ENCODE data around the gene DEPP1. TPM values are rescaled to one million over a fixed set of nuclear protein-coding genes. Genes with fewer than 3 reads are reported as not detected.

Gene DEPP1
- total and polyA plus RNA-seq, 2 of the 13 experiments (the other 11 are each of a cell fraction or from before 2014, with no cell fraction given): 14.8 to 270 TPM

DNA sequence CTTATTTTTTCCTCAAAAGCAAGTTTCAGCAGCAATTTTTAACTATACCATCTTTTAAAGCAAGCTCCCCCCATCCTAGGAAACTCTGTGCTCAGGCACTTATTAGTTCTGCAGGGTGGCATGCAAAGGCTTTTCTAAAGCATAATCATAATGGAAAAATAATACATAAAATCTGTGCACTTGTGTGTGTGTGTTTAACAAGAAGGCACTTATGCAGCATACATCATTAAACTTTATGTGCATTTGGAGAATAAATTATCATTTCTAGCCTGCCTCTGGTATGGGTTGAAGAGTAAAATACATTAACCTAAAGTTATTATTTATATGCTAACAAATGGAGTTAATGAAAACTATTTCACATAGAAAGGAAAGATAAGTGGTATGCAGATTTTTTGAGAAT is 24.6 kb downstream of the DEPP1 start:
- H3K27ac ChIP-seq (ENCODE audit: extremely low read length, insufficient read depth, low read length): no peak overlapping the region
- no TSS peak for BruUV-seq (replicated peaks)
- no peak overlapping the region for H3K4me3 ChIP-seq (replicated peaks in 1 of 3; ENCODE audit: insufficient read depth in 1 of 3, low read depth in 2 of 3, low read length in 3 of 3)
- peaks cover 11% of the 10 kb centered on the region for H3K79me2 ChIP-seq (ENCODE audit: insufficient read depth, low read length)
- peaks cover 81% of the 10 kb centered on the region for H3K4me1 ChIP-seq (ENCODE audit: insufficient read depth, low read length)
- no peak for ATAC-seq
- no peaks in the 10 kb centered on the region for H4K20me1 ChIP-seq (ENCODE audit: insufficient read depth, low read length)
- H3K9me3 ChIP-seq (ENCODE audit: low read length): no peaks in the 10 kb centered on the region
- H3K9ac ChIP-seq (ENCODE audit: insufficient read depth, low read depth, low read length): no peak overlapping the region
- CTCF ChIA-PET (ENCODE audit: low intra/inter-chr PET ratio, low total read pairs): no interaction called here
- POLR2A ChIA-PET: interaction anchor here (1.2 to 2.8 kb wide), 4 partner anchors 9 to 24 kb away, joined by 3 to 25 read pairs (median 16); partner anchors contain the start of gene DEPP1
- TF ChIP-seq ZNF235 (CRISPR knock-in tag; IDR thresholded peaks at IDR 0.05; ENCODE audit: borderline replicate concordance): no peak
- TF ChIP-seq, protein P1, sequence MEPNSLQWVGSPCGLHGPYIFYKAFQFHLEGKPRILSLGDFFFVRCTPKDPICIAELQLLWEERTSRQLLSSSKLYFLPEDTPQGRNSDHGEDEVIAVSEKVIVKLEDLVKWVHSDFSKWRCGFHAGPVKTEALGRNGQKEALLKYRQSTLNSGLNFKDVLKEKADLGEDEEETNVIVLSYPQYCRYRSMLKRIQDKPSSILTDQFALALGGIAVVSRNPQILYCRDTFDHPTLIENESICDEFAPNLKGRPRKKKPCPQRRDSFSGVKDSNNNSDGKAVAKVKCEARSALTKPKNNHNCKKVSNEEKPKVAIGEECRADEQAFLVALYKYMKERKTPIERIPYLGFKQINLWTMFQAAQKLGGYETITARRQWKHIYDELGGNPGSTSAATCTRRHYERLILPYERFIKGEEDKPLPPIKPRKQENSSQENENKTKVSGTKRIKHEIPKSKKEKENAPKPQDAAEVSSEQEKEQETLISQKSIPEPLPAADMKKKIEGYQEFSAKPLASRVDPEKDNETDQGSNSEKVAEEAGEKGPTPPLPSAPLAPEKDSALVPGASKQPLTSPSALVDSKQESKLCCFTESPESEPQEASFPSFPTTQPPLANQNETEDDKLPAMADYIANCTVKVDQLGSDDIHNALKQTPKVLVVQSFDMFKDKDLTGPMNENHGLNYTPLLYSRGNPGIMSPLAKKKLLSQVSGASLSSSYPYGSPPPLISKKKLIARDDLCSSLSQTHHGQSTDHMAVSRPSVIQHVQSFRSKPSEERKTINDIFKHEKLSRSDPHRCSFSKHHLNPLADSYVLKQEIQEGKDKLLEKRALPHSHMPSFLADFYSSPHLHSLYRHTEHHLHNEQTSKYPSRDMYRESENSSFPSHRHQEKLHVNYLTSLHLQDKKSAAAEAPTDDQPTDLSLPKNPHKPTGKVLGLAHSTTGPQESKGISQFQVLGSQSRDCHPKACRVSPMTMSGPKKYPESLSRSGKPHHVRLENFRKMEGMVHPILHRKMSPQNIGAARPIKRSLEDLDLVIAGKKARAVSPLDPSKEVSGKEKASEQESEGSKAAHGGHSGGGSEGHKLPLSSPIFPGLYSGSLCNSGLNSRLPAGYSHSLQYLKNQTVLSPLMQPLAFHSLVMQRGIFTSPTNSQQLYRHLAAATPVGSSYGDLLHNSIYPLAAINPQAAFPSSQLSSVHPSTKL (CRISPR knock-in tag; IDR thresholded peaks at IDR 0.05): no peak
- no peak for TF ChIP-seq ZNF672 (CRISPR knock-in tag; IDR thresholded peaks at IDR 0.05)
- TF ChIP-seq, protein P2, sequence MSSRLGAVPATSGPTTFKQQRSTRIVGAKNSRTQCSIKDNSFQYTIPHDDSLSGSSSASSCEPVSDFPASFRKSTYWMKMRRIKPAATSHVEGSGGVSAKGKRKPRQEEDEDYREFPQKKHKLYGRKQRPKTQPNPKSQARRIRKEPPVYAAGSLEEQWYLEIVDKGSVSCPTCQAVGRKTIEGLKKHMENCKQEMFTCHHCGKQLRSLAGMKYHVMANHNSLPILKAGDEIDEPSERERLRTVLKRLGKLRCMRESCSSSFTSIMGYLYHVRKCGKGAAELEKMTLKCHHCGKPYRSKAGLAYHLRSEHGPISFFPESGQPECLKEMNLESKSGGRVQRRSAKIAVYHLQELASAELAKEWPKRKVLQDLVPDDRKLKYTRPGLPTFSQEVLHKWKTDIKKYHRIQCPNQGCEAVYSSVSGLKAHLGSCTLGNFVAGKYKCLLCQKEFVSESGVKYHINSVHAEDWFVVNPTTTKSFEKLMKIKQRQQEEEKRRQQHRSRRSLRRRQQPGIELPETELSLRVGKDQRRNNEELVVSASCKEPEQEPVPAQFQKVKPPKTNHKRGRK (CRISPR knock-in tag; IDR thresholded peaks at IDR 0.05): no peak
- TF ChIP-seq ZNF234 (CRISPR knock-in tag; conservative IDR thresholded peaks at IDR 0.05): no peak
- TF ChIP-seq SNAI1 (CRISPR knock-in tag; IDR thresholded peaks at IDR 0.05; ENCODE audit: borderline replicate concordance): no peak
- TF ChIP-seq FOXJ3 (CRISPR knock-in tag; IDR thresholded peaks at IDR 0.05; ENCODE audit: borderline replicate concordance): no peak
- no peak for TF ChIP-seq GABPA (IDR thresholded peaks at IDR 0.05; ENCODE audit: low read depth, low read length)
- no peak for TF ChIP-seq GABPA (CRISPR knock-in tag; IDR thresholded peaks at IDR 0.05; ENCODE audit: low read depth)
- TF ChIP-seq, protein P3, sequence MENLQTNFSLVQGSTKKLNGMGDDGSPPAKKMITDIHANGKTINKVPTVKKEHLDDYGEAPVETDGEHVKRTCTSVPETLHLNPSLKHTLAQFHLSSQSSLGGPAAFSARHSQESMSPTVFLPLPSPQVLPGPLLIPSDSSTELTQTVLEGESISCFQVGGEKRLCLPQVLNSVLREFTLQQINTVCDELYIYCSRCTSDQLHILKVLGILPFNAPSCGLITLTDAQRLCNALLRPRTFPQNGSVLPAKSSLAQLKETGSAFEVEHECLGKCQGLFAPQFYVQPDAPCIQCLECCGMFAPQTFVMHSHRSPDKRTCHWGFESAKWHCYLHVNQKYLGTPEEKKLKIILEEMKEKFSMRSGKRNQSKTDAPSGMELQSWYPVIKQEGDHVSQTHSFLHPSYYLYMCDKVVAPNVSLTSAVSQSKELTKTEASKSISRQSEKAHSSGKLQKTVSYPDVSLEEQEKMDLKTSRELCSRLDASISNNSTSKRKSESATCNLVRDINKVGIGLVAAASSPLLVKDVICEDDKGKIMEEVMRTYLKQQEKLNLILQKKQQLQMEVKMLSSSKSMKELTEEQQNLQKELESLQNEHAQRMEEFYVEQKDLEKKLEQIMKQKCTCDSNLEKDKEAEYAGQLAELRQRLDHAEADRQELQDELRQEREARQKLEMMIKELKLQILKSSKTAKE (CRISPR knock-in tag; IDR thresholded peaks at IDR 0.05; ENCODE audit: borderline replicate concordance): no peak
- in situ Hi-C loops (cut with HindIII; ENCODE audit: extremely low pct_ligation_motif_present, low pct_unique_long_range_greater_than_20kb) (loop anchor here (25.0 kb wide), 1 partner anchor 1542 kb away; the partner anchor contains the start of gene HNRNPF), intact Hi-C loops (cut with micrococcal nuclease; ENCODE audit: unreplicated experiment) (loop anchor here (5.0 kb wide), 1 partner anchor 697 kb away; no protein-coding TSS in a partner anchor)
- 0 out of 5 replicates have a peak, but pooled peaks cover 0 to 6% of the 10 kb centered on the region in 2 experiments for H3K36me3 ChIP-seq (replicated peaks in 1 of 2; ENCODE audit: control insufficient read depth in 1 of 2, insufficient read depth in 2 of 2, low read length in 2 of 2)
- no peak overlapping the region for H2AFZ ChIP-seq (ENCODE audit: low read length)
- H3K4me2 ChIP-seq (ENCODE audit: low read depth, low read length): no peak overlapping the region
- H3K27me3 ChIP-seq (ENCODE audit: control insufficient read depth in 1 of 2, insufficient read depth in 2 of 2, low read length in 2 of 2): no peaks in the 10 kb centered on the region
- no peak for DNase-seq (ENCODE audit: low spot score)
- no peak for FAIRE-seq
